Measurements from ENCODE around the gene C2orf78. TPM values are rescaled to one million over a fixed set of nuclear protein-coding genes. Genes with fewer than 3 reads are reported as not detected.
"Not testable (repeated sequence)": the region's sequence is repeated elsewhere in the genome, so short reads cannot be mapped to it uniquely, and the experiment has no call there.

C2orf78 gene
- total RNA-seq, 2 experiments from 2014 or later, result not detected

DNA sequence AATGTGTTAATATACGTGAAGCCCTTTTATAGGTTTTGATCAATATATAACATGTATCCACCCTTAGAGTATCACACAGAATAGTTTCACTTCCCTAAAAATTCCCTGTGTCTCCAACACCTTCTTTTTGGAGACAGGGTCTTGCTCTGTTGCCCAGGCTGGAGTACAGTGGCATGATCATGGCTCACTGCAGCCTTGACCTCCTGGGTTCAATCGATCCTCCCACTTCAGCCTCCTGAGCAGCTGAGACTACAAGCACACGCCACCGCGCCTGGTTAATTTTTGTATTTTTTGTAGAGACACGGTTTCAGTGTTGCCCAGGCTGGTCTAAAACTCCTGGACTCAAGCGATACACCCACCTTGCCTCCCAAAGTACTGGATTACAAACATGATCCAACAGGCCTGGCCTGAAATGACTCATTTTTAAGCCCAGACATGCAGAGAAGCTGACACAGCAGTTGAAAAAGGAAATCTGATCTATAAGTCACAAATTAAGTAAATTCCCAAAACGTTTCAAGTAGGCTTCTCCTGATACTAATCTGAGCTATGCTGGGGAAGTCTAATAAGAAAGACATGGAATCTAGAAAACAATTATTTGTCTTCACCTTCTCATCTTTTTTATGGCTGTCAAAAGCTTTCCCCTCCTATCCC, 7.0 kb upstream of the C2orf78 start:
- no peak overlapping the region for H3K4me3 ChIP-seq (ENCODE audit: low read depth, low read length, poor library complexity, severe bottlenecking)
- H3K4me1 ChIP-seq (ENCODE audit: insufficient read depth, low read length, poor library complexity, severe bottlenecking), result peaks cover 18% of the 10 kb centered on the region
- no peak overlapping the region for H3K27ac ChIP-seq (ENCODE audit: low read depth, low read length, poor library complexity, severe bottlenecking)
- H4K20me1 ChIP-seq (ENCODE audit: insufficient read depth, low read length), result no peaks in the 10 kb centered on the region
- intact Hi-C loops (cut with micrococcal nuclease; ENCODE audit: unreplicated experiment), result no loop called here
- no peaks in the 10 kb centered on the region for H3K9me2 ChIP-seq (ENCODE audit: insufficient read depth, low read length)
- ChIA-PET POLR2A (interaction anchor here (0.8 kb wide), 1 partner anchor 15 kb away, joined by 4 read pairs; no protein-coding TSS in a partner anchor), CTCF (ENCODE audit: unreplicated experiment) (no interaction called here)
- no peak for DNase-seq (ENCODE audit: low spot score)
- H3K4me2 ChIP-seq (ENCODE audit: low read length), result no peak overlapping the region
- BruUV-seq (replicated peaks), result no TSS peak
- no peak overlapping the region for H2AFZ ChIP-seq (ENCODE audit: low read length)
- TF ChIP-seq, protein P1, sequence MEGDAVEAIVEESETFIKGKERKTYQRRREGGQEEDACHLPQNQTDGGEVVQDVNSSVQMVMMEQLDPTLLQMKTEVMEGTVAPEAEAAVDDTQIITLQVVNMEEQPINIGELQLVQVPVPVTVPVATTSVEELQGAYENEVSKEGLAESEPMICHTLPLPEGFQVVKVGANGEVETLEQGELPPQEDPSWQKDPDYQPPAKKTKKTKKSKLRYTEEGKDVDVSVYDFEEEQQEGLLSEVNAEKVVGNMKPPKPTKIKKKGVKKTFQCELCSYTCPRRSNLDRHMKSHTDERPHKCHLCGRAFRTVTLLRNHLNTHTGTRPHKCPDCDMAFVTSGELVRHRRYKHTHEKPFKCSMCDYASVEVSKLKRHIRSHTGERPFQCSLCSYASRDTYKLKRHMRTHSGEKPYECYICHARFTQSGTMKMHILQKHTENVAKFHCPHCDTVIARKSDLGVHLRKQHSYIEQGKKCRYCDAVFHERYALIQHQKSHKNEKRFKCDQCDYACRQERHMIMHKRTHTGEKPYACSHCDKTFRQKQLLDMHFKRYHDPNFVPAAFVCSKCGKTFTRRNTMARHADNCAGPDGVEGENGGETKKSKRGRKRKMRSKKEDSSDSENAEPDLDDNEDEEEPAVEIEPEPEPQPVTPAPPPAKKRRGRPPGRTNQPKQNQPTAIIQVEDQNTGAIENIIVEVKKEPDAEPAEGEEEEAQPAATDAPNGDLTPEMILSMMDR (conservative IDR thresholded peaks at IDR 0.05; ENCODE audit: low read length), result no peak
- TF ChIP-seq EZH2phosphoT487 (IDR thresholded peaks at IDR 0.05; ENCODE audit: borderline replicate concordance, low read depth, low read length), result no peak
- peaks cover 24% of the 10 kb centered on the region for H3K79me2 ChIP-seq (ENCODE audit: insufficient read depth, low read depth, low read length)
- no peaks in the 10 kb centered on the region for H3K9me3 ChIP-seq (ENCODE audit: low read length)
- H3K36me3 ChIP-seq (ENCODE audit: insufficient read depth, low read length), result peaks cover 48% of the 10 kb centered on the region

- TSS peak; percentile 62 for BruUV-seq (replicated peaks)
- H3K9me2 ChIP-seq (ENCODE audit: insufficient read depth, low read length); H4K20me1 ChIP-seq (ENCODE audit: insufficient read depth, low read length); intact Hi-C loops (cut with micrococcal nuclease; ENCODE audit: unreplicated experiment); CTCF ChIA-PET (ENCODE audit: unreplicated experiment); POLR2A ChIA-PET; DNase-seq (ENCODE audit: low spot score); H3K9me3 ChIP-seq (ENCODE audit: low read length): not testable (repeated sequence)
- peaks cover 28% of the 10 kb centered on the region for H3K36me3 ChIP-seq (ENCODE audit: insufficient read depth, low read length)
- peak overlapping the region; percentile 74 for H3K4me2 ChIP-seq (ENCODE audit: low read length)
- peak overlapping the region; percentile 41 for H3K27ac ChIP-seq (ENCODE audit: low read depth, low read length, poor library complexity, severe bottlenecking)
- peaks cover 24% of the 10 kb centered on the region for H3K79me2 ChIP-seq (ENCODE audit: insufficient read depth, low read depth, low read length)
- peak overlapping the region; percentile 88 for H3K4me3 ChIP-seq (ENCODE audit: low read depth, low read length, poor library complexity, severe bottlenecking)
- H2AFZ ChIP-seq (ENCODE audit: low read length), result peak overlapping the region; percentile 92
- peaks cover 18% of the 10 kb centered on the region for H3K4me1 ChIP-seq (ENCODE audit: insufficient read depth, low read length, poor library complexity, severe bottlenecking)
Observed at GRCh38 chr2:73778867-73779466, 5.0 kb upstream of the C2orf78 start.

DNA sequence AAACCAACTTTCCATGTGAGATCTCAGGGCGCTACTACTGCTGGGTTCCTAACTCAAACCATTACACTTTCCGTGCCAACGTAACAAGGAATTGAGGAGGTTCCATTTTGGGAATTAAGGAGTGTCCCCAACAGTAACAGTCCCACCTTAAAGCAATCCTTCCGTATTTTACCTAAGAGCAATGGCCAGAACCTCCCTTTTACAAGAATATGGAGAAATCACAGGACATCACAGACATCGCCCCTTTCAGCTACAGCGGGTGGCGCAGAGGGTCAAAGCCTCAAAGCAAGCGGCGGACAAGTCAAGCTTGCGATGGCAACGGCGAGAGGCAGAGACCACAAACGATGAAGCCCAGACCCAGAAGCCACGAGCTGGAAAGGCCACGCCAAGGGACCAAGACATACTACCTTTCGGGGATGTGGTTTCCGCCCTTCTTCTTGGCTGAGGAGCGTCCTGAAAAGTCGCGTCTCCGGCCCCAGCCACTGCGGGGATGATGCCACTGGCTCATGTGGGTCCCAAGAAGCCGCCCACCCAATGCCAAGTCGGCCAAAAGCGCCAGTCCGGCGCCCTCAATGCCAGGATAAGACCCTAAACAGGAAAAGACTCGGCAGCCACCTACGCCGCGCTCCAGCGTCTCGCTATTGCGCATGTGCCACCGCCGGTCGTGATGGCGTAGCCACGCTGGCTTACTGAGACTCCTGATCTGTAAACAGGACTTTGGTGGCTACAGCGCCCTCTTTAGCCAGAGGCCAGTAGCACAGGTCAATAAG, 4.3 kb upstream of the C2orf78 start, which contains the start of gene DUSP11:
TSS of gene DUSP11 (minus strand) at position 637 of the 770 bp plus-strand sequence. CDS start at position 508, 129 bp downstream.
- H3K4me1 ChIP-seq (ENCODE audit: insufficient read depth, low read length, poor library complexity, severe bottlenecking), result peaks cover 18% of the 10 kb centered on the region
- intact Hi-C loops (cut with micrococcal nuclease; ENCODE audit: unreplicated experiment), result loop anchor here (1.0 kb wide), 1 partner anchor 42 kb away; the partner anchor contains the start of gene TPRKB
- peak within 1 kb of the TSS; percentile 88 for H3K4me3 ChIP-seq (ENCODE audit: low read depth, low read length, poor library complexity, severe bottlenecking)
- no peaks in the 10 kb centered on the region for H4K20me1 ChIP-seq (ENCODE audit: insufficient read depth, low read length)
- peak; percentile 96 for DNase-seq (ENCODE audit: low spot score)
- ChIA-PET CTCF (ENCODE audit: unreplicated experiment) (no interaction called here), POLR2A (no interaction called here)
- peaks cover 22% of the 10 kb centered on the region for H3K36me3 ChIP-seq (ENCODE audit: insufficient read depth, low read length)
- TF ChIP-seq, protein P1 (conservative IDR thresholded peaks at IDR 0.05; ENCODE audit: low read length), result peak; percentile 90
- no peak for TF ChIP-seq EZH2phosphoT487 (IDR thresholded peaks at IDR 0.05; ENCODE audit: borderline replicate concordance, low read depth, low read length)
- no peaks in the 10 kb centered on the region for H3K9me2 ChIP-seq (ENCODE audit: insufficient read depth, low read length)
- H3K79me2 ChIP-seq (ENCODE audit: insufficient read depth, low read depth, low read length), result peaks cover 24% of the 10 kb centered on the region
- peak within 1 kb of the TSS; percentile 41 for H3K27ac ChIP-seq (ENCODE audit: low read depth, low read length, poor library complexity, severe bottlenecking)
- H2AFZ ChIP-seq (ENCODE audit: low read length), result peak within 1 kb of the TSS; percentile 92
- H3K9me3 ChIP-seq (ENCODE audit: low read length), result no peaks in the 10 kb centered on the region
- no TSS peak for BruUV-seq (replicated peaks)
- peak within 1 kb of the TSS; percentile 74 for H3K4me2 ChIP-seq (ENCODE audit: low read length)
